ENCODE results near the gene NLRP6.
"Not testable (repeated sequence)": the region's sequence is repeated elsewhere in the genome, so short reads cannot be mapped to it uniquely, and the experiment has no call there.

The NLRP6 gene

DNA sequence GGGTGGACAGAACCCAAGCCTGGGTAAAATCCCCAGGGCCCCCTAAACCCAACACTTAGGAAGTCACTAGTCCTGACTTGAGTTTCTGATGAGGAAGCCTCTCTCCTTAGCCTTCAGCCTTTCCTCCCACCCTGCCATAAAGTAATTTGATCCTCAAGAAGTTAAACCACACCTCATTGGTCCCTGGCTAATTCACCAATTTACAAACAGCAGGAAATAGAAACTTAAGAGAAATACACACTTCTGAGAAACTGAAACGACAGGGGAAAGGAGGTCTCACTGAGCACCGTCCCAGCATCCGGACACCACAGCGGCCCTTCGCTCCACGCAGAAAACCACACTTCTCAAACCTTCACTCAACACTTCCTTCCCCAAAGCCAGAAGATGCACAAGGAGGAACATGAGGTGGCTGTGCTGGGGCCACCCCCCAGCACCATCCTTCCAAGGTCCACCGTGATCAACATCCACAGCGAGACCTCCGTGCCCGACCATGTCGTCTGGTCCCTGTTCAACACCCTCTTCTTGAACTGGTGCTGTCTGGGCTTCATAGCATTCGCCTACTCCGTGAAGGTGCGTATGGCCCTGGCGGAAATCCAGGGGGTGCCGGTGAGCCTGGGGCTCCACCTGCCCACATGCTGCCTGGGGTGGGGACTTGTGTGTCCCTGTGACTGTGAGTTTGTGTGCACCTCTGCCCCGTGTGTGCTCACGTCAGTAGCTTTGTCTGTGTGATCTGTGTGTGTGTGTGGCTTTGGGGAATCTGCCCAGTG lies 35.8 kb downstream of the NLRP6 start, which contains the start of gene IFITM1:
TSS of gene IFITM1 (plus strand) at position 254 of the 767 bp plus-strand sequence. CDS start at position 385, 131 bp downstream.
- Histone ChIP-seq H3K4me1 (ENCODE audit: control extremely low read depth in 1 of 4, control insufficient read depth in 4 of 4, insufficient read depth in 4 of 4, low read length in 3 of 4) (peaks cover 10 to 71% (median 60%) of the 10 kb centered on the region in 4 experiments), H3K36me3 (ENCODE audit: control insufficient read depth in 4 of 4, insufficient read depth in 4 of 4, low read length in 3 of 4) (peaks cover 0 to 10% (median 2%) of the 10 kb centered on the region in 4 experiments), H3K27me3 (replicated peaks in 2 of 5; ENCODE audit: control insufficient read depth in 4 of 5, insufficient read depth in 5 of 5, low read length in 4 of 5) (peaks cover 0 to 21% (median 0%) of the 10 kb centered on the region in 5 experiments), H3K9me3 (ENCODE audit: control extremely low read depth in 1 of 5, control insufficient read depth in 4 of 5, insufficient read depth in 2 of 5, low read depth in 1 of 5, low read length in 4 of 5) (no peaks in the 10 kb centered on the region), H3K4me3 (ENCODE audit: control insufficient read depth in 1 of 7, extremely low read depth in 1 of 7, insufficient read depth in 4 of 7, low read depth in 2 of 7, low read length in 6 of 7) (peak within 1 kb of the TSS in 6 of 7 experiments; percentile 50 to 79 (median 62)), H3K27ac (ENCODE audit: insufficient read depth in 1 of 2, low read depth in 1 of 2, low read length in 2 of 2, poor library complexity in 1 of 2, severe bottlenecking in 2 of 2) (peak within 1 kb of the TSS; percentile 30 to 82)
- WGBS (ENCODE audit: insufficient coverage): 3% methylated on average over 13 of the region's 18 CpGs
- CTCF ChIA-PET: interaction anchor here (2.7 kb wide), 1 partner anchor 41 kb away, joined by 7 read pairs; no protein-coding TSS in a partner anchor
- DNase-seq: peak; percentile 46 to 79 (median 77)
- POLR2A ChIA-PET: no interaction called here

DNA sequence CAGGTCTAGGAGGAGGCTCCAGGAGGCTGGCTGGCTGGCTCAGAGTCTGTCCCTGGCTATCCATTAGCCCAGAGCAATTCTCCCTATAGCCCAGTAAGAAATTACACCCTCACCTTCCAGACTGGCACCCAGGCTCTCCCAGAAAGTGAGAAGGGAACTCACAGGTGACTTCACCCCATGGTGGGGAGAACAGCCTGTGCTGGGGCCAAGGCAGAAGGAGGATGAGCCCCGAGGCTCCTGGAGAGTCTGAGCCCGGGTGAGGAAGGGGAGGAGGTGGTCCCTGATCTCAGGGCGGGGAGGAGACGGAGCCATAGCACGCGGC lies 36.3 kb downstream of the NLRP6 start:
- peak overlapping the region in 6 of 7 experiments; percentile 31 to 79 (median 62) for H3K4me3 ChIP-seq (ENCODE audit: control insufficient read depth in 1 of 7, extremely low read depth in 1 of 7, insufficient read depth in 4 of 7, low read depth in 2 of 7, low read length in 6 of 7)
- DNase-seq; H3K9me3 ChIP-seq (ENCODE audit: control extremely low read depth in 1 of 5, control insufficient read depth in 4 of 5, insufficient read depth in 2 of 5, low read depth in 1 of 5, low read length in 4 of 5); POLR2A ChIA-PET: not testable (repeated sequence)
- CTCF ChIA-PET: interaction anchor here (0.6 to 2.7 kb wide), 2 partner anchors 41 to 351 kb away, joined by 3 to 7 read pairs; no protein-coding TSS in a partner anchor
- WGBS (ENCODE audit: insufficient coverage): no CpG with 5 or more reads among the region's 6 CpGs
- peak overlapping the region in 1 of 2 experiments; percentile 82 for H3K27ac ChIP-seq (ENCODE audit: insufficient read depth in 1 of 2, low read depth in 1 of 2, low read length in 2 of 2, poor library complexity in 1 of 2, severe bottlenecking in 2 of 2)
- H3K36me3 ChIP-seq (ENCODE audit: control insufficient read depth in 4 of 4, insufficient read depth in 4 of 4, low read length in 3 of 4): peaks cover 0 to 10% (median 2%) of the 10 kb centered on the region in 4 experiments
- peaks cover 10 to 68% (median 58%) of the 10 kb centered on the region in 4 experiments for H3K4me1 ChIP-seq (ENCODE audit: control extremely low read depth in 1 of 4, control insufficient read depth in 4 of 4, insufficient read depth in 4 of 4, low read length in 3 of 4)
- peaks cover 0 to 21% (median 0%) of the 10 kb centered on the region in 5 experiments for H3K27me3 ChIP-seq (replicated peaks in 2 of 5; ENCODE audit: control insufficient read depth in 4 of 5, insufficient read depth in 5 of 5, low read length in 4 of 5)

DNA sequence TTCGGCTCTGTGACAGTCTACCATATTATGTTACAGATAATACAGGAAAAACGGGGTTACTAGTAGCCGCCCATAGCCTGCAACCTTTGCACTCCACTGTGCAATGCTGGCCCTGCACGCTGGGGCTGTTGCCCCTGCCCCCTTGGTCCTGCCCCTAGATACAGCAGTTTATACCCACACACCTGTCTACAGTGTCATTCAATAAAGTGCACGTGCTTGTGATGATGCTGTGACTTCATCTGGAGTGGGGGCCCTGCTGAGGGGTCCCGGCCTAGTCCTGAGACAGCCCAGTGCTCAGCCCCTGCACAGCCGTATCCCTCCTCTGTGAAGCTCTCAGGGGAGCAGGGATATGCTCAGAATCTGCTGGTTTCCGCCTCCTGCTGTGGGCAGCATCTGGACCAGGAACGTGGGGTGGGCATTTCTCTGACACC lies 36.9 kb downstream of the NLRP6 start:
- ChIA-PET CTCF (interaction anchor here (0.6 to 3.6 kb wide), 4 partner anchors 9 to 351 kb away, joined by 3 to 37 read pairs (median 5); partner anchors contain the start of gene IFITM2), POLR2A (no interaction called here)
- Histone ChIP-seq H3K4me1 (ENCODE audit: control extremely low read depth in 1 of 4, control insufficient read depth in 4 of 4, insufficient read depth in 4 of 4, low read length in 3 of 4) (peaks cover 10 to 66% (median 57%) of the 10 kb centered on the region in 4 experiments), H3K9me3 (ENCODE audit: control extremely low read depth in 1 of 5, control insufficient read depth in 4 of 5, insufficient read depth in 2 of 5, low read depth in 1 of 5, low read length in 4 of 5) (no peaks in the 10 kb centered on the region), H3K27ac (ENCODE audit: insufficient read depth in 1 of 2, low read depth in 1 of 2, low read length in 2 of 2, poor library complexity in 1 of 2, severe bottlenecking in 2 of 2) (no peak overlapping the region), H3K4me3 (ENCODE audit: control insufficient read depth in 1 of 7, extremely low read depth in 1 of 7, insufficient read depth in 4 of 7, low read depth in 2 of 7, low read length in 6 of 7) (peak overlapping the region in 5 of 7 experiments; percentile 28 to 79 (median 54)), H3K36me3 (ENCODE audit: control insufficient read depth in 4 of 4, insufficient read depth in 4 of 4, low read length in 3 of 4) (peaks cover 0 to 10% (median 2%) of the 10 kb centered on the region in 4 experiments), H3K27me3 (replicated peaks in 2 of 5; ENCODE audit: control insufficient read depth in 4 of 5, insufficient read depth in 5 of 5, low read length in 4 of 5) (peaks cover 0 to 21% (median 0%) of the 10 kb centered on the region in 5 experiments)
- no peak for DNase-seq
- WGBS (ENCODE audit: insufficient coverage): 97% methylated on average over 7 of the region's 9 CpGs

DNA sequence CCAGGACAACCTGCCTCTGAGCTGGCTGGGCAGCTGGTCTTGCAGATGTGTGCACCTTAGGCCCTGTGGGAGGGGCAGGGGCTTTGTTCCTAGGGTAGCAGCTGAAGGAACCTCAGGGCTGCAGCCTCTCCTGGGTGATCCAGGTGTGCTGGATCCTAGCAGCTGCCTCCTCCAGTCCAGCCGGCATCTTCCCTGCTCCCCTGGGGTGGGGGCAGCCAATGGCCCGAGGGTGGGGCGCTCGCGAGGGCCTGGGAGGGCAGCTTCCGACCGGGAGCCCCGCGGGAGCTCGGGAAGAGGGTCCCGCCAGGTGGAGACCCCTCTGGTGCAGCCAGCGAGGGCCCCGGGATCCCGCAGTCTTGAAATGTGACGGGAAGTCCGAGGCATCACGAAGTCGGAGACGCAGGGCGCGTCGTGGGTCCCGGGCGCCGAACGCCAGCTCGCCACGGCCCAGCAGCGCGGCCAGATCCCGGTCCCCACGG lies 37.3 kb downstream of the NLRP6 start:
- 84% methylated on average over 30 of the region's 32 CpGs for WGBS (ENCODE audit: insufficient coverage)
- Histone ChIP-seq H3K4me3 (ENCODE audit: control insufficient read depth in 1 of 7, extremely low read depth in 1 of 7, insufficient read depth in 4 of 7, low read depth in 2 of 7, low read length in 6 of 7) (peak overlapping the region in 5 of 7 experiments; percentile 28 to 79 (median 54)), H3K36me3 (ENCODE audit: control insufficient read depth in 4 of 4, insufficient read depth in 4 of 4, low read length in 3 of 4) (peaks cover 0 to 10% (median 2%) of the 10 kb centered on the region in 4 experiments), H3K27ac (ENCODE audit: insufficient read depth in 1 of 2, low read depth in 1 of 2, low read length in 2 of 2, poor library complexity in 1 of 2, severe bottlenecking in 2 of 2) (no peak overlapping the region), H3K27me3 (replicated peaks in 2 of 5; ENCODE audit: control insufficient read depth in 4 of 5, insufficient read depth in 5 of 5, low read length in 4 of 5) (peaks cover 0 to 21% (median 0%) of the 10 kb centered on the region in 5 experiments), H3K9me3 (ENCODE audit: control extremely low read depth in 1 of 5, control insufficient read depth in 4 of 5, insufficient read depth in 2 of 5, low read depth in 1 of 5, low read length in 4 of 5) (no peaks in the 10 kb centered on the region), H3K4me1 (ENCODE audit: control extremely low read depth in 1 of 4, control insufficient read depth in 4 of 4, insufficient read depth in 4 of 4, low read length in 3 of 4) (peaks cover 10 to 70% (median 60%) of the 10 kb centered on the region in 4 experiments)
- no peak for DNase-seq
- POLR2A ChIA-PET: no interaction called here
- CTCF ChIA-PET: interaction anchor here (1.4 to 3.6 kb wide), 3 partner anchors 10 to 45 kb away, joined by 3 to 37 read pairs (median 7); partner anchors contain the start of gene IFITM2

DNA sequence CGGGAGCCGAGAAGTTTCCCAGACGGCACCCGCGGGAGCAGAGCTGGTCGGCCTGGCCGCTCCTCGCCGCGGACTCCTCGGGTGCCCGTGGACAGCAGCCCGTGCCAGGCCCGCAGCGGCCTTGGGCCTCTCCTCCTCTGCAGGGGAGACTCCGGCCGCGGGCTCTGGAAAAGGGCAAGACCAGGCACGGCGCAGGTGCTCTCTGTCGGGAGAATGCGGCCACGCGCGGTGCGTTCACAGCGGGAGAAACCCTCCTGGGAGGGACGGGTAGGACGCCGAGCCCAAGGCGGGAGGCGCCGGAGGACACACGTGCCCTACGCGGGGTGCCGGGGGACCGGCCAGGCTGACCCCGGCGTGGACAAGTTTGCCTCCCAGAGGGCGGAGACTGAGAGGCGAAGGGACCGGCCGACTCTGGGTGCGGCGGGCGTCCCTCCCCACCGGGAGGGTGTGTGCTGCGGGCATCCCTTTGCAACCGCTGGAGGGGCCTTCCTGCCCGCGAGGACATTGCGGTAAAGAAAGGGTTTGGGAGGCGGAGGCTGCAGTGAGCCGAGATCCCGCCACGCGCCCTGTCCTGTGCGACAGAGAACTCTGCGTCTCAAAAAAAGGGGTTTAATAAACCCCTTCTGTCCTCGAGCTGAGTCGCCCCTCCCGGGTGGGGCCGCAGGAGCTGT lies 38.0 kb downstream of the NLRP6 start:
- Histone ChIP-seq H3K36me3 (ENCODE audit: control insufficient read depth in 4 of 4, insufficient read depth in 4 of 4, low read length in 3 of 4) (peaks cover 0 to 10% (median 2%) of the 10 kb centered on the region in 4 experiments), H3K4me1 (ENCODE audit: control extremely low read depth in 1 of 4, control insufficient read depth in 4 of 4, insufficient read depth in 4 of 4, low read length in 3 of 4) (peaks cover 10 to 75% (median 65%) of the 10 kb centered on the region in 4 experiments), H3K27ac (ENCODE audit: insufficient read depth in 1 of 2, low read depth in 1 of 2, low read length in 2 of 2, poor library complexity in 1 of 2, severe bottlenecking in 2 of 2) (peak overlapping the region in 1 of 2 experiments; percentile 25), H3K4me3 (ENCODE audit: control insufficient read depth in 1 of 7, extremely low read depth in 1 of 7, insufficient read depth in 4 of 7, low read depth in 2 of 7, low read length in 6 of 7) (peak overlapping the region in 3 of 7 experiments; percentile 4 to 79 (median 55)), H3K9me3 (ENCODE audit: control extremely low read depth in 1 of 5, control insufficient read depth in 4 of 5, insufficient read depth in 2 of 5, low read depth in 1 of 5, low read length in 4 of 5) (no peaks in the 10 kb centered on the region), H3K27me3 (replicated peaks in 2 of 5; ENCODE audit: control insufficient read depth in 4 of 5, insufficient read depth in 5 of 5, low read length in 4 of 5) (peaks cover 0 to 21% (median 0%) of the 10 kb centered on the region in 5 experiments)
- CTCF ChIA-PET: interaction anchor here (1.2 to 3.6 kb wide), 6 partner anchors 9 to 149 kb away, joined by 3 to 37 read pairs (median 4); partner anchors contain the start of gene IFITM2
- DNase-seq: peak in 1 of 3 donors; percentile 24
- WGBS (ENCODE audit: insufficient coverage): 62% methylated on average over 53 of the region's 64 CpGs
- POLR2A ChIA-PET: interaction anchor here (0.6 to 1.4 kb wide), 3 partner anchors 34 to 43 kb away, joined by 4 to 5 read pairs (median 4); no protein-coding TSS in a partner anchor

DNA sequence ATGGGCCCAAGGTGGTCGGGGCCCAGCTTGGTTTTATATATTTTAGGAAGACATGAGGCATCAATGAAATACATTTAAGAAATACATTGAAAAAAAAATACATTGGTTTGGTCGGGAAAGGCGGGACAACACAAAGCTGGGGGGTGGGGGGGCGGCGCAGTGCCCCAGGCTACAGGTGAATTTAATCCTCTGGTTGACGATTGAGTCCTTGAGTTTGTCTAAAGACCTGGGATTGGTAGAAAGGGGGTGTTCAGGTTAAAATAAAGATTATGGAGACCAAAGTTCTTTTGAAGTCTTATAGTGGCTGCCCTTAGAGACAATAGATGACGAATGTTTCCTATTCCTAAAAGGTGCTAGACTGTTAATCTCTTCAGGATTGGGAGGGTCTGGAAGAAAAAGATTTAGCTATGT lies 38.7 kb downstream of the NLRP6 start:
- H3K27ac ChIP-seq (ENCODE audit: insufficient read depth in 1 of 2, low read depth in 1 of 2, low read length in 2 of 2, poor library complexity in 1 of 2, severe bottlenecking in 2 of 2): peak overlapping the region in 1 of 2 experiments; percentile 25
- 97% methylated on average over 5 of the region's 7 CpGs for WGBS (ENCODE audit: insufficient coverage)
- no peaks in the 10 kb centered on the region for H3K9me3 ChIP-seq (ENCODE audit: control extremely low read depth in 1 of 5, control insufficient read depth in 4 of 5, insufficient read depth in 2 of 5, low read depth in 1 of 5, low read length in 4 of 5)
- H3K4me1 ChIP-seq (ENCODE audit: control extremely low read depth in 1 of 4, control insufficient read depth in 4 of 4, insufficient read depth in 4 of 4, low read length in 3 of 4): peaks cover 8 to 72% (median 62%) of the 10 kb centered on the region in 4 experiments
- CTCF ChIA-PET: interaction anchor here (0.7 to 3.6 kb wide), 9 partner anchors 8 to 148 kb away, joined by 3 to 37 read pairs (median 4); partner anchors contain the start of gene IFITM2
- H3K36me3 ChIP-seq (ENCODE audit: control insufficient read depth in 4 of 4, insufficient read depth in 4 of 4, low read length in 3 of 4): peaks cover 0 to 10% (median 2%) of the 10 kb centered on the region in 4 experiments
- POLR2A ChIA-PET: interaction anchor here (0.6 to 1.4 kb wide), 4 partner anchors 9 to 43 kb away, joined by 3 to 5 read pairs (median 4); partner anchors contain the start of gene IFITM2
- peaks cover 0 to 21% (median 0%) of the 10 kb centered on the region in 5 experiments for H3K27me3 ChIP-seq (replicated peaks in 2 of 5; ENCODE audit: control insufficient read depth in 4 of 5, insufficient read depth in 5 of 5, low read length in 4 of 5)
- H3K4me3 ChIP-seq (ENCODE audit: control insufficient read depth in 1 of 7, extremely low read depth in 1 of 7, insufficient read depth in 4 of 7, low read depth in 2 of 7, low read length in 6 of 7): peak overlapping the region in 2 of 7 experiments; percentile 55 to 79
- no peak for DNase-seq
